Upper lobe of right lung (tissue), 1 donor: ENCODE measurements around the gene CR1. TPM values are rescaled to one million over a fixed set of nuclear protein-coding genes. Genes with fewer than 3 reads are reported as not detected.
"Not testable (repeated sequence)": the region's sequence is repeated elsewhere in the genome, so short reads cannot be mapped to it uniquely, and the experiment has no call there.

Experiments used
- ATAC-seq: fragments of 200-7000 bp; cut with Tn5 transposase; one replicate; pipeline ENCODE4 v1.9.1; 2020; ENCODE audit warnings: mild to moderate bottlenecking, moderate library complexity
- DNase-seq: peaks from one replicate; pipeline ENCODE4 v3.0.0-alpha.2; 2020
- H3K27ac ChIP-seq: fragments of 200-600 bp; one replicate; pipeline ENCODE4 v1.8.0; 2022
- H3K27me3 ChIP-seq: fragments of 200-600 bp; one replicate; pipeline ENCODE4 v1.8.0; 2022; ENCODE audit warnings: mild to moderate bottlenecking
- H3K36me3 ChIP-seq: fragments of 200-600 bp; one replicate; pipeline ENCODE4 v1.8.0; 2022
- H3K4me1 ChIP-seq: fragments of 200-600 bp; one replicate; pipeline ENCODE4 v1.8.0; 2022
- H3K4me3 ChIP-seq: fragments of 200-600 bp; one replicate; pipeline ENCODE4 v1.8.0; 2022; ENCODE audit warnings: mild to moderate bottlenecking
- H3K9me3 ChIP-seq: fragments of 200-600 bp; one replicate; pipeline ENCODE4 v1.8.0; 2022
- CTCF ChIP-seq: fragments of 200-600 bp; IDR thresholded peaks from one replicate; pipeline ENCODE4 v1.8.0; 2022; ENCODE audit warnings: antibody characterized with exemption
- intact Hi-C: fragments of 100-400 bp; cut with DNase I; formaldehyde crosslinking; loops from one replicate; pipeline ENCODE4 v1.11.0; 2022
- total RNA-seq: library from RNA; stranded (reverse); fragmentation: NEBNext Ultra II Directional; extraction: Animal tissue kit (Norgen Biotek cat#: 25700); gene quantifications from one replicate; pipeline ENCODE4 v1.2.1, GENCODE V29; 2021
- donor health status: DM: no; HTN: yes; CAD: no; lungs with severe emphysema.

Gene CR1
- total RNA-seq, 1 donor from 2014 or later = 11.4 TPM

GRCh38 chr1:207626972-207627337 lies 131.0 kb downstream of the CR1 start:
- Histone ChIP-seq H3K27ac (no peak overlapping the region), H3K27me3 (peaks cover 4% of the 10 kb centered on the region), H3K4me3 (no peak overlapping the region), H3K9me3 (no peaks in the 10 kb centered on the region), H3K36me3 (no peaks in the 10 kb centered on the region), H3K4me1 (no peaks in the 10 kb centered on the region)
- ATAC-seq = no peak
- TF ChIP-seq CTCF = no peak
- no peak for DNase-seq
- intact Hi-C loops = no loop called here

- Histone ChIP-seq H3K4me1 (no peaks in the 10 kb centered on the region), H3K36me3 (no peaks in the 10 kb centered on the region), H3K27me3 (peaks cover 4% of the 10 kb centered on the region), H3K27ac (no peak overlapping the region), H3K4me3 (no peak overlapping the region), H3K9me3 (no peaks in the 10 kb centered on the region)
- no peak for DNase-seq
- ATAC-seq = no peak
- no peak for TF ChIP-seq CTCF
- intact Hi-C loops = no loop called here
These were observed 131.5 kb downstream of the CR1 start for GRCh38 chr1:207627496-207627895.

- intact Hi-C loops = no loop called here
- Histone ChIP-seq H3K4me3 (no peak overlapping the region), H3K27me3 (peaks cover 4% of the 10 kb centered on the region), H3K9me3 (no peaks in the 10 kb centered on the region), H3K27ac (no peak overlapping the region), H3K36me3 (no peaks in the 10 kb centered on the region), H3K4me1 (no peaks in the 10 kb centered on the region)
- ATAC-seq = no peak
- DNase-seq = no peak
- TF ChIP-seq CTCF = no peak
These were observed 132.8 kb downstream of the CR1 start for GRCh38 chr1:207628776-207629175.

GRCh38 chr1:207631137-207631536 lies 135.2 kb downstream of the CR1 start:
- Histone ChIP-seq H3K4me3 (no peak overlapping the region), H3K4me1 (no peaks in the 10 kb centered on the region), H3K36me3 (no peaks in the 10 kb centered on the region), H3K27ac (no peak overlapping the region), H3K9me3 (no peaks in the 10 kb centered on the region), H3K27me3 (peaks cover 4% of the 10 kb centered on the region)
- TF ChIP-seq CTCF = no peak
- no peak for DNase-seq
- intact Hi-C loops = no loop called here
- ATAC-seq = no peak

- Histone ChIP-seq H3K27ac (no peak overlapping the region), H3K4me1 (no peaks in the 10 kb centered on the region), H3K27me3 (peaks cover 4% of the 10 kb centered on the region), H3K4me3 (no peak overlapping the region), H3K9me3 (no peaks in the 10 kb centered on the region), H3K36me3 (no peaks in the 10 kb centered on the region)
- no peak for DNase-seq
- intact Hi-C loops = no loop called here
- ATAC-seq = no peak
- TF ChIP-seq CTCF = no peak
These were observed 137.3 kb downstream of the CR1 start for GRCh38 chr1:207633226-207633625.

- H3K4me1 ChIP-seq, H3K36me3 ChIP-seq, ATAC-seq, H3K4me3 ChIP-seq, H3K27ac ChIP-seq, DNase-seq, H3K27me3 ChIP-seq, intact Hi-C loops, H3K9me3 ChIP-seq: not testable (repeated sequence)
These were observed 137.8 kb downstream of the CR1 start for GRCh38 chr1:207633699-207634289.

- H3K4me3 ChIP-seq, ATAC-seq, DNase-seq, H3K27ac ChIP-seq, H3K4me1 ChIP-seq, H3K36me3 ChIP-seq, H3K27me3 ChIP-seq, intact Hi-C loops, H3K9me3 ChIP-seq: not testable (repeated sequence)
These were observed 138.3 kb downstream of the CR1 start for GRCh38 chr1:207634293-207634692.

- H3K4me1 ChIP-seq, intact Hi-C loops, H3K4me3 ChIP-seq, H3K27ac ChIP-seq, DNase-seq, ATAC-seq, H3K36me3 ChIP-seq, H3K27me3 ChIP-seq, H3K9me3 ChIP-seq: not testable (repeated sequence)
These were observed 139.7 kb downstream of the CR1 start for GRCh38 chr1:207635569-207636186.

GRCh38 chr1:207638487-207639145 lies 142.7 kb downstream of the CR1 start:
- H3K9me3 ChIP-seq, DNase-seq, H3K27ac ChIP-seq, H3K4me3 ChIP-seq, ATAC-seq, H3K4me1 ChIP-seq, intact Hi-C loops, H3K27me3 ChIP-seq, H3K36me3 ChIP-seq: not testable (repeated sequence)
